Transverse colon (tissue), 4 donors: ENCODE measurements around the gene NCAN. TPM values are rescaled to one million over a fixed set of nuclear protein-coding genes. Genes with fewer than 3 reads are reported as not detected.
"Not testable (repeated sequence)": the region's sequence is repeated elsewhere in the genome, so short reads cannot be mapped to it uniquely, and the experiment has no call there.

Source experiments
- DNase-seq: peaks from one replicate; pipeline ENCODE4 v3.0.0-alpha.2; 2019
- H3K27ac ChIP-seq, 4 donors: fragments of 200-600 bp; sonication (generic); 2 replicates each; pipeline ENCODE4 v1.5.1; 2016 to 2018; ENCODE audit warnings: inconsistent platforms in 4 of 4
- H3K27me3 ChIP-seq: fragments of 200-600 bp; sonication (generic); 2 replicates; pipeline ENCODE4 v1.5.1; 2017; ENCODE audit warnings: inconsistent platforms
- H3K36me3 ChIP-seq, 4 donors: fragments of 200-600 bp; sonication (generic); 2 replicates each; pipeline ENCODE4 v1.5.1; 2017 to 2019; ENCODE audit warnings: inconsistent platforms in 4 of 4
- H3K4me1 ChIP-seq, 4 donors: fragments of 200-600 bp; sonication (generic); 2 replicates each; pipeline ENCODE4 v1.5.1; 2017 to 2020; ENCODE audit warnings: inconsistent platforms in 4 of 4
- H3K4me3 ChIP-seq, 4 donors: fragments of 200-600 bp; sonication (generic); 1 replicate in 1 of 4; 2 replicates in 3 of 4; pipeline versions ENCODE4 v1.5.1 to v1.6.1; 2017 to 2019; ENCODE audit warnings: inconsistent platforms in 4 of 4
- H3K9me3 ChIP-seq, 2 donors: fragments of 200-600 bp; sonication (generic); 2 replicates each; pipeline ENCODE4 v1.5.1; 2017 to 2019; ENCODE audit warnings: inconsistent platforms in 2 of 2
- EP300 ChIP-seq: sonication (generic); formaldehyde crosslinking; IDR thresholded peaks from one replicate; pipeline ENCODE4 v1.6.1; 2017; ENCODE audit warnings: antibody characterized with exemption, low read depth
- POLR2A ChIP-seq: fragments of 450-650 bp; IDR thresholded peaks from one replicate; pipeline ENCODE4 v1.6.1; 2016; ENCODE audit warnings: antibody characterized with exemption, mild to moderate bottlenecking, moderate library complexity
- POLR2AphosphoS5 ChIP-seq, 3 donors: sonication (generic); formaldehyde crosslinking; IDR thresholded peaks; one replicate each; pipeline ENCODE4 v1.6.1; 2016; ENCODE audit warnings: antibody characterized with exemption in 3 of 3
- WGBS, 2 donors: methylation state at CpG; one replicate each; pipeline ENCODE4 v1.1.5; 2018; ENCODE audit warnings: low coverage in 1 of 2; 5-methylcytosine and 5-hydroxymethylcytosine counted together
- in situ Hi-C, 4 donors: fragments of 200-750 bp; cut with MboI; loops; one replicate each; pipeline versions ENCODE4 v1.15.0 to v1.15.1; 2017; ENCODE audit warnings: low sequenced_read_pairs in 3 of 4, low pct_ligation_motif_present in 1 of 4, low pct_unique_long_range_greater_than_20kb in 1 of 4
- intact Hi-C: fragments of 100-400 bp; cut with DNase I; formaldehyde crosslinking; loops from one replicate; pipeline ENCODE4 v1.15.1; 2023; ENCODE audit warnings: low total_unique reads
- total RNA-seq, 4 donors: library from RNA; depleted of rRNA; stranded (reverse); fragments of >200 nt; gene quantifications; one replicate each; pipeline ENCODE4 v1.1.0, GENCODE V29; 2016
- TF ChIP-seq, protein P1 (sequence below), 5 experiments: fragments of 200-600 bp in 3 of 5; fragments of 450-650 bp in 2 of 5; sonication (generic) in 3 of 5; IDR thresholded peaks; 1 replicate in 2 of 5; 2 replicates in 3 of 5; pipeline ENCODE4 v1.5.1; 2016 to 2017; ENCODE audit warnings: antibody characterized with exemption in 5 of 5, inconsistent platforms in 3 of 5, mild to moderate bottlenecking in 2 of 5, moderate library complexity in 1 of 5

NCAN gene
- total RNA-seq, 4 donors from 2014 or later, result 0.16 TPM; not detected in 3

DNA sequence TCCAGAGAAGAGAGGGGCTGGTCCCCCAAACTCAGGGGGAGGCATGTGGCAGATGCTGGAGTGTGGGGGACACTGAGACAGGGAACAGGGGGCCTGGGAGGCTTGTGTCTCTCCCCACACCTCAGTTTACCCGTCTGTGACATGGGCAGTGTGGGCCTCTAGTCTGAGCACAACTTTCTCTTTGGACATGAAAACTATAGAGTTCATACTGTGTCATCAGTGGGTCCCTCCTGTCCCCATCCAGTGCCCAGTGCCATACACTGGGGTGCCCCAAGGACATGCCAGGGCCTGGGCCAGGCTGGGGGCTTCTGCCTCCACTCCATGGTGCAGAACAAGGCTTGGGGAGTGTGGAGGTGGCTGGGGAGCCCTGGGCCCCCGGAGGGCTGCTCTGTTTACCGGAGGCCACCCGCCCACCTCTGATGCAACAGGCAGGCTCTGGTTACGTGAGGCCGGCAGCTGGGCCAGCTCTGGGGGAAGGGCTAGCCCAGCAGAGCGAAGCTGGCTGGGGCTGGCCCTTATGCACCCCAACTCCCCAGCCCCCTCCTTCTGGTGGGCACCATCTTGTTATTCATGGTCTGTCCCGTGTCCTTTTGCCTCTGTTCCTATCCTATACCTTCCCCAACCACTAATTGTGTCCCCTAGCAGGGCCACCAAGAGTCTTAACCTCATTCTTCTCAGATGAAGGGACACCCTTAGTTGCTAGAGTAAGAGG is 39.8 kb upstream of the NCAN start:
- in situ Hi-C loops, result no loop called here
- Histone ChIP-seq H3K9me3 (no peaks in the 10 kb centered on the region), H3K27me3 (no peaks in the 10 kb centered on the region), H3K4me1 (peaks cover 0 to 8% (median 8%) of the 10 kb centered on the region in 4 donors), H3K4me3 (no peak overlapping the region), H3K36me3 (peaks cover 0 to 2% (median 0%) of the 10 kb centered on the region in 4 donors), H3K27ac (no peak overlapping the region)
- intact Hi-C loops, result loop anchor here (10.0 kb wide), 1 partner anchor 117 kb away; no protein-coding TSS in a partner anchor
- WGBS, 2 donors, result 73 to 100% methylated on average over 1 to 7 of the region's 8 CpGs
- TF ChIP-seq POLR2A (no peak), EP300 (no peak), POLR2AphosphoS5 (IDR thresholded peaks at IDR 0.05) (no peak)
- TF ChIP-seq, protein P1, sequence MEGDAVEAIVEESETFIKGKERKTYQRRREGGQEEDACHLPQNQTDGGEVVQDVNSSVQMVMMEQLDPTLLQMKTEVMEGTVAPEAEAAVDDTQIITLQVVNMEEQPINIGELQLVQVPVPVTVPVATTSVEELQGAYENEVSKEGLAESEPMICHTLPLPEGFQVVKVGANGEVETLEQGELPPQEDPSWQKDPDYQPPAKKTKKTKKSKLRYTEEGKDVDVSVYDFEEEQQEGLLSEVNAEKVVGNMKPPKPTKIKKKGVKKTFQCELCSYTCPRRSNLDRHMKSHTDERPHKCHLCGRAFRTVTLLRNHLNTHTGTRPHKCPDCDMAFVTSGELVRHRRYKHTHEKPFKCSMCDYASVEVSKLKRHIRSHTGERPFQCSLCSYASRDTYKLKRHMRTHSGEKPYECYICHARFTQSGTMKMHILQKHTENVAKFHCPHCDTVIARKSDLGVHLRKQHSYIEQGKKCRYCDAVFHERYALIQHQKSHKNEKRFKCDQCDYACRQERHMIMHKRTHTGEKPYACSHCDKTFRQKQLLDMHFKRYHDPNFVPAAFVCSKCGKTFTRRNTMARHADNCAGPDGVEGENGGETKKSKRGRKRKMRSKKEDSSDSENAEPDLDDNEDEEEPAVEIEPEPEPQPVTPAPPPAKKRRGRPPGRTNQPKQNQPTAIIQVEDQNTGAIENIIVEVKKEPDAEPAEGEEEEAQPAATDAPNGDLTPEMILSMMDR (IDR thresholded peaks at IDR 0.05), result no peak
- DNase-seq, result no peak

- in situ Hi-C loops, DNase-seq: not testable (repeated sequence)
- WGBS, 2 donors, result 89 to 100% methylated on average over 3 to 5 of the region's 5 CpGs
These were observed 38.5 kb upstream of the NCAN start for GRCh38 chr19:19173243-19173642.

DNA sequence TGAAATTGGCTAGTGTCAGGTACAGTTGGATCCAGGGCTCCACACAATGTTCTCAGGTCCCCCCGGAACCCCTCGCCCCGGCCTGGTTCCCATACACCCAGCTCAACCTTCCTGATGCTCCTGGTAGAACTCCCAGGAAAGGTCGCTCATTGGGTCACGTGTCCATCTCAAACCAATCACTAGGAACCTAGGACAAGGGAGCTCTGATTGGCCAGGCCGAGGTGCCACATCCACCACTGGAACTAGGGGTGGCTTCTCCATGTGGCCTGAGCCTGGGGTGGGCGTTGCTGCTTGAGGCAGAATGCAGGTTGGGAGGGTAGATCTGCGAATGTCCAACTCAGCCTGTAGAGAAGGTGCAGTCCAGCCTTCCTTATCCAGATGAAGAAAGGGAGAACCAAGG is 34.8 kb upstream of the NCAN start:
- Histone ChIP-seq H3K4me3 (no peak overlapping the region), H3K27ac (no peak overlapping the region), H3K4me1 (no peaks in the 10 kb centered on the region), H3K36me3 (peaks cover 0 to 15% (median 5%) of the 10 kb centered on the region in 4 donors), H3K27me3 (no peaks in the 10 kb centered on the region), H3K9me3 (no peaks in the 10 kb centered on the region)
- no peak for DNase-seq
- no peak for TF ChIP-seq EP300
- no peak for TF ChIP-seq POLR2AphosphoS5 (IDR thresholded peaks at IDR 0.05)
- no peak for TF ChIP-seq POLR2A
- TF ChIP-seq, protein P1 (IDR thresholded peaks at IDR 0.05), result no peak
- in situ Hi-C loops, result loop anchor here in 1 of 4 donors (25.0 kb wide), 1 partner anchor 310 kb away; no protein-coding TSS in a partner anchor
- WGBS, 2 donors, result 84% methylated on average over 8 of the region's 8 CpGs; no CpG with 5 or more reads in 1 of the 2 donors
- intact Hi-C loops, result loop anchor here (10.0 kb wide), 1 partner anchor 122 kb away; no protein-coding TSS in a partner anchor

More at GRCh38 chr19:19173243-19173642, 38.5 kb upstream of the NCAN start:
- intact Hi-C loops, result loop anchor here (10.0 kb wide), 1 partner anchor 118 kb away; no protein-coding TSS in a partner anchor
- not testable (repeated sequence) for H3K36me3 ChIP-seq, H3K27ac ChIP-seq, H3K27me3 ChIP-seq, H3K4me1 ChIP-seq, H3K9me3 ChIP-seq, H3K4me3 ChIP-seq

DNA sequence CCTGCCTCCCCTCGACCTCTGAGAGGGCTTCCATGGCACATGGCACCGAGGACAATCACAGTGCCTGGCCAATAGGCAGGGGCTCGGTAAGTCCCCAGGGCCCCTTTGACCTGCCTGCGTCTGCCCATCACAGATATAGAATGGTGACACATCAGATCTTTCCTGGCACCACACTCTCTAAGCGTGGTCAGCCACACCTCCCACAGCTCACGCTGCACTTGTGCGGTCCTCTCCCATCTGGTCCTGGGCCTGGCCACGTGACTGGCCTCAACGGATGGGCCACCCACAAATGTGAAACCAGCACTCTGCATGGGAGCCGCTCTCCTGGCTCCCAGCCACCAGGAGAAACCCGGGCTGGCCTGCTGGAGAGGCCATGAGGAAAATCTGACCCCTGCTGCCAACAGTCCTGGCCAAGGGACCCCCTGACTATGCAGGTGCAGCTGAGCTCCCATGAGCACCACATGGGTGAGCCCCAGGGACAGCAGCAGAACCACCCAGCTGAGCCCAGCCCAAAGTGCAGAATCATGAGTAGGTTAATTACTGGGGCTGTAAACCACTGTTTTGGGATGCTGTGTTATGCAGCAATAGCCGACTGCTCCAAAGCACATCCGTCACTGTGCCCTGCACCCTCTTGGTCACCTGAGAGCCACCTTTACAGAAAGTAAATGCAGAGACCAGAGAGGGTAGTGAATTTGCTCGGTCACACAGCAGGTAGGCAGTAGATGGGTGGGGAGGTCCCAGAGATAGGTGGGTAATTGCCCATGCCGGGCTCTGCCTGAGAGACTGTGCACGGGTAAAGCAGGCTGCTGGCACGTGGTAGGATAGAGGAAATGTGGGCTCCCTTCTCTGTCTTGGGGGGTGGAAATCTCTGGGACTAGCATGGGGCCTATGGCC is 32.0 kb upstream of the NCAN start:
- 84 to 100% methylated on average over 1 to 17 of the region's 17 CpGs for whole genome bisulfite sequencing, 2 donors
- H3K36me3 ChIP-seq, result peaks cover 0 to 21% (median 5%) of the 10 kb centered on the region in 4 donors
- no peak overlapping the region for H3K4me3 ChIP-seq
- intact Hi-C loops, result loop anchor here (10.0 kb wide), 1 partner anchor 125 kb away; no protein-coding TSS in a partner anchor
- no peaks in the 10 kb centered on the region for H3K9me3 ChIP-seq
- H3K27me3 ChIP-seq, result no peaks in the 10 kb centered on the region
- in situ Hi-C loops, result loop anchor here in 1 of 4 donors (25.0 kb wide), 1 partner anchor 308 kb away; no protein-coding TSS in a partner anchor
- TF ChIP-seq, protein P1 (IDR thresholded peaks at IDR 0.05), result no peak
- TF ChIP-seq POLR2A, result no peak
- TF ChIP-seq POLR2AphosphoS5 (IDR thresholded peaks at IDR 0.05), result no peak
- no peak overlapping the region for H3K27ac ChIP-seq
- no peaks in the 10 kb centered on the region for H3K4me1 ChIP-seq
- DNase-seq, result no peak
